Vagina (tissue), 2 donors: ENCODE measurements around the gene CERS1.

Experiments
- CTCF ChIP-seq, 3 experiments: fragments of 450-650 bp in 2 of 3; fragments of 200-600 bp in 1 of 3; sonication (generic) in 1 of 3; IDR thresholded peaks; one replicate each; pipeline ENCODE4 v1.5.1; 2017 to 2019; ENCODE audit warnings: antibody characterized with exemption in 3 of 3, mild to moderate bottlenecking in 2 of 3, moderate library complexity in 2 of 3
- POLR2A ChIP-seq, 2 donors: fragments of 450-650 bp; IDR thresholded peaks; one replicate each; pipeline ENCODE4 v1.6.1; 2017; ENCODE audit warnings: antibody characterized with exemption in 2 of 2, mild to moderate bottlenecking in 2 of 2, moderate library complexity in 2 of 2

DNA sequence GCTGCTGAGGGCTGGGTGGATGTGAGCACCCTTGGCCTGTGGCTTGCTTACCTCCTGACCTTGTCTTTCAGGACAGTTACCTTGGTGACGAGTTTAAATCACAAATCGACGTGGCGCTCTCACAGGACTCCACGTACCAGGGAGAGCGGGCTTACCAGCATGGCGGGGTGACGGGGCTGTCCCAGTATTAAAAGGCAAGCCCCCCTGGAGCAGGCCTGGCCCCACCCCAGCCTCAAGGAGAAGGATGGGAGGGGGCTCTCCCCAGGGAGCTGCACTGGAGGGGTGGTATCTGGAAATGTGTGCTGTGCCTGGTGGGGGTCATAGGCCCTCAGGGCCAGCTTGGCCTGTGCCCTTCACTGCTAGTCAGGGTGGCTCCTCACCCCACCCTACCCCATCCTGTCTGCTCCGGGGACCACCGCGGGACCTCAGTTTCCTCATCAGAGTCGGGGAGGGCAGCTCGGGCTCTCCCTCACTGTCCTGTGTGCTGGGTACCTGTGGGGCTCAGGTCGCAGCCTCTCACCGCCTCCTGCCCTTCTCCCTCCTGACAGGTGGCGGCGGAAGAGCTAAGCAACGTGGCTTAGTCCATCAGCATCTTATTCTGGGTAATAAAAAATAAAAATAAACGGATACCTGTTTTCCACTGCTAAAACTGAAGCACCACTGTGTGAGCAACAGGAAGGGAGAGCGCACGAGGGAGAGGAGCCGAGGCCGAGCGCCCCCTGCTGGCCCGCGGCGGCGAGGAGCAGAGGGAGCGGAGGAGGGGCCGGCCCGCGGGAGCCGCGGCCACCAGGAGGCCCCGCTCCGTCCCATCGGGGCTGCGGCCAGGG, 29.8 kb downstream of the CERS1 start:
- TF ChIP-seq POLR2A (IDR thresholded peaks at IDR 0.05) (no peak), CTCF (IDR thresholded peaks at IDR 0.05) (peak; percentile 78 to 83 (median 81))
